A673 (cell line): ENCODE measurements around the gene HMCN1. TPM values are rescaled to one million over a fixed set of nuclear protein-coding genes. Genes with fewer than 3 reads are reported as not detected.

Experiments used
- BruUV-seq: library from RNA; stranded (reverse); fragments of 400-500 nt; replicated peaks from 2 replicates; lab custom pipeline; 2021; lab: Mats Ljungman, UMichigan
- CTCF ChIA-PET: fragments of 300-600 bp; sonication (Branson Sonifier 250); formaldehyde crosslinking; loops from one replicate; lab custom pipeline; 2022; ENCODE audit warnings: antibody characterized with exemption; lab: Charles Lee
- POLR2A ChIA-PET: fragments of 300-600 bp; sonication (Branson Sonifier 250); formaldehyde crosslinking; loops from one replicate; lab custom pipeline; 2022; ENCODE audit warnings: antibody characterized with exemption; ENCODE audit not compliant: low non-redundant PET; lab: Charles Lee
- DNase-seq: peaks from one replicate; pipeline ENCODE4 v3.0.0-alpha.2; 2015; ENCODE audit warnings: low spot score
- H3K27ac ChIP-seq: fragments of 200-600 bp; sonication (generic); 2 replicates; pipeline ENCODE4 v1.5.1; 2016; ENCODE audit warnings: mixed run types, low read depth, mild to moderate bottlenecking, mixed read lengths, antibody characterized with exemption, low read length; ENCODE audit not compliant: poor library complexity, severe bottlenecking
- H3K27me3 ChIP-seq: fragments of 200-600 bp; sonication (generic); replicated peaks from 2 replicates; pipeline ENCODE4 v1.6.1; 2017; ENCODE audit warnings: mixed run types, low read depth, mild to moderate bottlenecking, mixed read lengths, antibody characterized with exemption, low read length; ENCODE audit not compliant: insufficient read depth, poor library complexity
- H3K36me3 ChIP-seq: fragments of 200-600 bp; sonication (generic); 2 replicates; pipeline ENCODE4 v1.6.1; 2016; ENCODE audit warnings: mixed run types, mild to moderate bottlenecking, mixed read lengths, antibody characterized with exemption, low read length; ENCODE audit not compliant: insufficient read depth, poor library complexity, severe bottlenecking
- H3K4me1 ChIP-seq: fragments of 200-600 bp; sonication (generic); 2 replicates; pipeline ENCODE4 v1.6.1; 2017; ENCODE audit warnings: mixed run types, mild to moderate bottlenecking, mixed read lengths, antibody characterized with exemption, low read length; ENCODE audit not compliant: insufficient read depth, poor library complexity, severe bottlenecking
- H3K4me3 ChIP-seq: fragments of 200-600 bp; sonication (generic); 2 replicates; pipeline ENCODE4 v1.5.1; 2016; ENCODE audit warnings: low read depth, mixed run types, mild to moderate bottlenecking, mixed read lengths, low read length; ENCODE audit not compliant: poor library complexity, severe bottlenecking
- H3K9me3 ChIP-seq: fragments of 200-600 bp; sonication (generic); 2 replicates; pipeline ENCODE4 v1.6.1; 2016; ENCODE audit warnings: mixed run types, low read depth, mild to moderate bottlenecking, mixed read lengths, antibody characterized with exemption, low read length; ENCODE audit not compliant: poor library complexity, severe bottlenecking
- CTCF ChIP-seq: fragments of 300-800, 200-600 bp; sonication (generic); conservative IDR thresholded peaks from 2 replicates; pipeline ENCODE4 v1.5.1; 2017; ENCODE audit warnings: low read depth, mild to moderate bottlenecking, antibody characterized with exemption, low read length, moderate library complexity, mixed read lengths
- EZH2 ChIP-seq: fragments of 200-600 bp; sonication (generic); IDR thresholded peaks from 2 replicates; pipeline ENCODE4 v1.6.1; 2017; ENCODE audit warnings: borderline replicate concordance, low read depth, mild to moderate bottlenecking, mixed read lengths, antibody characterized with exemption, low read length; ENCODE audit not compliant: poor library complexity, severe bottlenecking
- intact Hi-C: fragments of 100-400 bp; cut with micrococcal nuclease; formaldehyde crosslinking; loops from one replicate; pipeline ENCODE4 v1.10.0; 2022; ENCODE audit not compliant: unreplicated experiment
- total RNA-seq: library from RNA; stranded (reverse); gene quantifications from 2 replicates; pipeline ENCODE4 v1.2.3, GENCODE V29; 2021

The HMCN1 gene
- total RNA-seq, 1 experiment from 2014 or later = 134 TPM

- peaks cover 65% of the 10 kb centered on the region for H3K36me3 ChIP-seq
- TF ChIP-seq CTCF (no peak), EZH2 (no peak)
- no peaks in the 10 kb centered on the region for H3K27me3 ChIP-seq
- no peaks in the 10 kb centered on the region for H3K9me3 ChIP-seq
- H3K4me3 ChIP-seq = no peak overlapping the region
- ChIA-PET CTCF (no interaction called here), POLR2A (no interaction called here)
- no peak overlapping the region for H3K27ac ChIP-seq
- no peak for DNase-seq
- BruUV-seq = no TSS peak
- intact Hi-C loops = no loop called here
- peaks cover 33% of the 10 kb centered on the region for H3K4me1 ChIP-seq
Measured at GRCh38 chr1:186054932-186055331, 320.7 kb downstream of the HMCN1 start.

GRCh38 chr1:186055846-186056245 lies 321.7 kb downstream of the HMCN1 start:
- intact Hi-C loops = no loop called here
- Histone ChIP-seq H3K27ac (no peak overlapping the region), H3K4me1 (peaks cover 41% of the 10 kb centered on the region), H3K36me3 (peaks cover 61% of the 10 kb centered on the region), H3K27me3 (no peaks in the 10 kb centered on the region), H3K9me3 (no peaks in the 10 kb centered on the region), H3K4me3 (no peak overlapping the region)
- BruUV-seq = no TSS peak
- no peak for TF ChIP-seq CTCF
- TF ChIP-seq EZH2 = no peak
- DNase-seq = no peak
- ChIA-PET CTCF (no interaction called here), POLR2A (no interaction called here)

- no peak for DNase-seq
- no peaks in the 10 kb centered on the region for H3K27me3 ChIP-seq
- H3K36me3 ChIP-seq = peaks cover 63% of the 10 kb centered on the region
- no peak overlapping the region for H3K27ac ChIP-seq
- H3K4me1 ChIP-seq = peaks cover 51% of the 10 kb centered on the region
- TF ChIP-seq CTCF (no peak), EZH2 (no peak)
- intact Hi-C loops = no loop called here
- no peaks in the 10 kb centered on the region for H3K9me3 ChIP-seq
- no peak overlapping the region for H3K4me3 ChIP-seq
- no TSS peak for BruUV-seq
- ChIA-PET POLR2A (no interaction called here), CTCF (no interaction called here)
Measured at GRCh38 chr1:186057086-186057485, 322.9 kb downstream of the HMCN1 start.
